Measurements from ENCODE around the gene OVOL3.
"Not testable (repeated sequence)": the region's sequence is repeated elsewhere in the genome, so short reads cannot be mapped to it uniquely, and the experiment has no call there.

The OVOL3 gene

GRCh38 chr19:36110487-36111199, at the start of gene OVOL3:
Gene OVOL3, plus strand, starts transcription at chr19:36111143. Its CDS starts 60 bp downstream, at chr19:36111203.
- DNase-seq: no peak

- DNase-seq: no peak
Observed at GRCh38 chr19:36061367-36061766, 49.6 kb upstream of the OVOL3 start.

- no peak for DNase-seq
Observed at GRCh38 chr19:36064826-36065225, 46.1 kb upstream of the OVOL3 start.

GRCh38 chr19:36067681-36068080, 43.3 kb upstream of the OVOL3 start:
- no peak for DNase-seq

GRCh38 chr19:36068810-36069499, 42.0 kb upstream of the OVOL3 start:
- not testable (repeated sequence) for DNase-seq

- DNase-seq: no peak
Observed at GRCh38 chr19:36072081-36072480, 38.9 kb upstream of the OVOL3 start.

GRCh38 chr19:36073121-36073876, 37.6 kb upstream of the OVOL3 start:
- DNase-seq: no peak

GRCh38 chr19:36079389-36079945, 31.5 kb upstream of the OVOL3 start:
- no peak for DNase-seq

- DNase-seq: no peak
Observed at GRCh38 chr19:36081385-36081784, 29.6 kb upstream of the OVOL3 start.

GRCh38 chr19:36081894-36082293, 29.0 kb upstream of the OVOL3 start:
- DNase-seq: no peak

GRCh38 chr19:36082916-36083315, 28.0 kb upstream of the OVOL3 start:
- DNase-seq: no peak

- DNase-seq: no peak
Observed at GRCh38 chr19:36084231-36085009, 26.5 kb upstream of the OVOL3 start.

GRCh38 chr19:36086326-36086725, 24.6 kb upstream of the OVOL3 start:
- no peak for DNase-seq

- DNase-seq: no peak
Observed at GRCh38 chr19:36089847-36090246, 21.1 kb upstream of the OVOL3 start.

GRCh38 chr19:36090910-36091695, 19.8 kb upstream of the OVOL3 start:
- DNase-seq: no peak

GRCh38 chr19:36092566-36092965, 18.4 kb upstream of the OVOL3 start:
- no peak for DNase-seq

- DNase-seq: no peak
Observed at GRCh38 chr19:36093146-36093662, 17.7 kb upstream of the OVOL3 start.

GRCh38 chr19:36093687-36094086, 17.3 kb upstream of the OVOL3 start:
- no peak for DNase-seq

- DNase-seq: no peak
Observed at GRCh38 chr19:36097036-36097435, 13.9 kb upstream of the OVOL3 start.

- no peak for DNase-seq
Observed at GRCh38 chr19:36099166-36099785, 11.7 kb upstream of the OVOL3 start.

GRCh38 chr19:36100476-36100875, 10.5 kb upstream of the OVOL3 start:
- DNase-seq: no peak
